Ovary (tissue), 3 donors: ENCODE measurements around the gene ABCA2.

ENCODE experiments used
- EP300 ChIP-seq: sonication (generic); formaldehyde crosslinking; IDR thresholded peaks from one replicate; pipeline ENCODE4 v1.6.1; 2017; ENCODE audit warnings: antibody characterized with exemption
- POLR2A ChIP-seq: fragments of 450-650 bp; IDR thresholded peaks from one replicate; pipeline ENCODE4 v1.6.1; 2017; ENCODE audit warnings: antibody characterized with exemption, mild to moderate bottlenecking, moderate library complexity
- TF ChIP-seq, protein P1 (sequence below), 3 donors: fragments of 450-650 bp in 2 of 3; fragments of 200-600 bp in 1 of 3; IDR thresholded peaks; one replicate each; pipeline versions ENCODE4 v1.5.1 to v1.8.0; 2016 to 2022; ENCODE audit warnings: antibody characterized with exemption in 3 of 3, mild to moderate bottlenecking in 1 of 3
- donor health status: DM: no; HTN: no; CAD: no.

DNA sequence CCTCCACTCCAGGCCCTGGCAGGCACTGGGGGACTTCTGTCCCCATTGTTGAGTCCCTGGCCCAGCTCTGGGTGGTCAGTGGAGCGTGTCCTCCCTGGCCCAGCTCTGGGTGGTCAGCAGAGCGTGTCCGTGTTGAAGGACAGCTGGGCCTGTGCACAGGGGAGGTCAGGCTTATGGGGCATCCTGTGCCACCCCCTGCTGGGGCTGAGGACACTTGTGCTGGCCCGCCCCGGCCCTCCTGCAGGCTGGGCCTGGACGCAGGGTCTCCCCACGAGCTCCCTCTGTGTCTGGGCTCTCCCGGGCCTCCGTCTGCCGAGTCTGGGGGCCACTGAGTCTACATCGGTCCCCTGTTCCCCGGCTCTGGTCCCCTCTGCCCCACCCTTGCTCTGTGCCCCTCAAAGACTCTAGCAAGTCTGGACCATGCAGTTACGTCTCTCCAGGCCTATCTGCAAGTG is 20.2 kb downstream of the ABCA2 start:
- TF ChIP-seq POLR2A (no peak), EP300 (no peak)
- TF ChIP-seq, protein P1, sequence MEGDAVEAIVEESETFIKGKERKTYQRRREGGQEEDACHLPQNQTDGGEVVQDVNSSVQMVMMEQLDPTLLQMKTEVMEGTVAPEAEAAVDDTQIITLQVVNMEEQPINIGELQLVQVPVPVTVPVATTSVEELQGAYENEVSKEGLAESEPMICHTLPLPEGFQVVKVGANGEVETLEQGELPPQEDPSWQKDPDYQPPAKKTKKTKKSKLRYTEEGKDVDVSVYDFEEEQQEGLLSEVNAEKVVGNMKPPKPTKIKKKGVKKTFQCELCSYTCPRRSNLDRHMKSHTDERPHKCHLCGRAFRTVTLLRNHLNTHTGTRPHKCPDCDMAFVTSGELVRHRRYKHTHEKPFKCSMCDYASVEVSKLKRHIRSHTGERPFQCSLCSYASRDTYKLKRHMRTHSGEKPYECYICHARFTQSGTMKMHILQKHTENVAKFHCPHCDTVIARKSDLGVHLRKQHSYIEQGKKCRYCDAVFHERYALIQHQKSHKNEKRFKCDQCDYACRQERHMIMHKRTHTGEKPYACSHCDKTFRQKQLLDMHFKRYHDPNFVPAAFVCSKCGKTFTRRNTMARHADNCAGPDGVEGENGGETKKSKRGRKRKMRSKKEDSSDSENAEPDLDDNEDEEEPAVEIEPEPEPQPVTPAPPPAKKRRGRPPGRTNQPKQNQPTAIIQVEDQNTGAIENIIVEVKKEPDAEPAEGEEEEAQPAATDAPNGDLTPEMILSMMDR (IDR thresholded peaks at IDR 0.05): no peak
